Right ventricle myocardium inferior (tissue), 1 donor: ENCODE data around the gene AGRP. TPM values are rescaled to one million over a fixed set of nuclear protein-coding genes. Genes with fewer than 3 reads are reported as not detected.

Experiments used
- ATAC-seq: fragments of 200-7000 bp; cut with Tn5 transposase; one replicate; pipeline ENCODE4 v1.9.1; 2020; ENCODE audit warnings: mild to moderate bottlenecking, moderate library complexity
- DNase-seq: peaks from one replicate; pipeline ENCODE4 v3.0.0; 2021; ENCODE audit errors: missing footprints
- intact Hi-C: fragments of 100-400 bp; cut with DNase I; formaldehyde crosslinking; loops from one replicate; pipeline ENCODE4 v1.11.0; 2022
- total RNA-seq: library from RNA; stranded (reverse); fragmentation: NEBNext Ultra II Directional; extraction: Animal tissue kit (Norgen Biotek cat#: 25700); gene quantifications from one replicate; pipeline ENCODE4 v1.2.1, GENCODE V29; 2021
- donor health status: DM: no; HTN: yes; CAD: no; lungs with severe emphysema.

Gene AGRP
- total RNA-seq, 1 donor from 2014 or later = not detected

GRCh38 chr16:67471758-67472384, 11.5 kb downstream of the AGRP start:
- DNase-seq = peak; percentile 30
- ATAC-seq = no peak
- intact Hi-C loops = no loop called here

- intact Hi-C loops = no loop called here
- DNase-seq = peak; percentile 93
- peak; percentile 93 for ATAC-seq
Observed at GRCh38 chr16:67470359-67470758, 13.0 kb downstream of the AGRP start.

- DNase-seq (no peak), ATAC-seq (no peak)
- intact Hi-C loops = no loop called here
Observed at GRCh38 chr16:67468731-67469130, 14.6 kb downstream of the AGRP start.

- ATAC-seq (no peak), DNase-seq (no peak)
- intact Hi-C loops = loop anchor here (2.0 kb wide), 1 partner anchor 38 kb away; no protein-coding TSS in a partner anchor
Observed at GRCh38 chr16:67466581-67466980, 16.8 kb downstream of the AGRP start.

- intact Hi-C loops = no loop called here
- no peak for ATAC-seq
- DNase-seq = no peak
Observed at GRCh38 chr16:67464565-67464964, 18.8 kb downstream of the AGRP start.

GRCh38 chr16:67463691-67464090, 19.7 kb downstream of the AGRP start:
- DNase-seq = no peak
- intact Hi-C loops = no loop called here
- ATAC-seq = no peak

- ATAC-seq = no peak
- intact Hi-C loops = no loop called here
- no peak for DNase-seq
Observed at GRCh38 chr16:67463059-67463458, 20.3 kb downstream of the AGRP start.

GRCh38 chr16:67462279-67462655, 21.1 kb downstream of the AGRP start:
- ATAC-seq (no peak), DNase-seq (peak; percentile 0)
- intact Hi-C loops = no loop called here

- no peak for ATAC-seq
- DNase-seq = peak; percentile 47
- intact Hi-C loops = no loop called here
Observed at GRCh38 chr16:67461600-67462278, 21.6 kb downstream of the AGRP start.

GRCh38 chr16:67460961-67461360, 22.4 kb downstream of the AGRP start:
- intact Hi-C loops = no loop called here
- DNase-seq (no peak), ATAC-seq (no peak)

GRCh38 chr16:67460168-67460567, 23.2 kb downstream of the AGRP start:
- DNase-seq (peak; percentile 59), ATAC-seq (peak; percentile 29)
- intact Hi-C loops = no loop called here

GRCh38 chr16:67459861-67460150, 23.5 kb downstream of the AGRP start:
- peak; percentile 82 for DNase-seq
- peak; percentile 62 for ATAC-seq
- intact Hi-C loops = no loop called here

GRCh38 chr16:67459066-67459860, 24.1 kb downstream of the AGRP start:
- peak; percentile 76 for DNase-seq
- intact Hi-C loops = no loop called here
- peak; percentile 55 for ATAC-seq

GRCh38 chr16:67458121-67458641, 25.2 kb downstream of the AGRP start:
- DNase-seq = peak; percentile 61
- intact Hi-C loops = no loop called here
- ATAC-seq = peak; percentile 31

GRCh38 chr16:67457611-67458010, 25.7 kb downstream of the AGRP start:
- ATAC-seq = no peak

GRCh38 chr16:67456391-67457081, 26.8 kb downstream of the AGRP start:
- intact Hi-C loops = no loop called here
- DNase-seq (peak; percentile 82), ATAC-seq (peak; percentile 38)

More at GRCh38 chr16:67457611-67458010, 25.7 kb downstream of the AGRP start:
- DNase-seq = peak; percentile 57
- intact Hi-C loops = no loop called here

- intact Hi-C loops = no loop called here
- DNase-seq (peak; percentile 23), ATAC-seq (no peak)
Observed at GRCh38 chr16:67454852-67455251, 28.5 kb downstream of the AGRP start.

GRCh38 chr16:67454104-67454503, 29.2 kb downstream of the AGRP start:
- ATAC-seq = no peak
- DNase-seq = no peak
- intact Hi-C loops = no loop called here
